Astrocyte of the spinal cord (primary cell): Measurements from ENCODE around the gene NECAB3.
A peak's percentile ranks its signal among the peaks of the same experiment; 100 is the strongest.

Experiments
- DNase-seq: peaks from one replicate; pipeline ENCODE4 v3.0.0; 2011; ENCODE audit warnings: low read depth, low spot score
- H3K4me3 ChIP-seq: 2 replicates; pipeline ENCODE4 v1.5.1; 2011; ENCODE audit warnings: low read depth, mild to moderate bottlenecking, low read length, moderate library complexity
- in situ Hi-C: cut with HindIII; loops from 2 replicates; pipeline ENCODE4 v1.10.0; 2017; ENCODE audit warnings: low sequenced_read_pairs
- TF ChIP-seq, protein P1 (sequence below): IDR thresholded peaks from 2 replicates; pipeline ENCODE4 v1.5.1; 2012; ENCODE audit warnings: low read depth, mild to moderate bottlenecking, low read length, inconsistent platforms

The NECAB3 gene

DNA sequence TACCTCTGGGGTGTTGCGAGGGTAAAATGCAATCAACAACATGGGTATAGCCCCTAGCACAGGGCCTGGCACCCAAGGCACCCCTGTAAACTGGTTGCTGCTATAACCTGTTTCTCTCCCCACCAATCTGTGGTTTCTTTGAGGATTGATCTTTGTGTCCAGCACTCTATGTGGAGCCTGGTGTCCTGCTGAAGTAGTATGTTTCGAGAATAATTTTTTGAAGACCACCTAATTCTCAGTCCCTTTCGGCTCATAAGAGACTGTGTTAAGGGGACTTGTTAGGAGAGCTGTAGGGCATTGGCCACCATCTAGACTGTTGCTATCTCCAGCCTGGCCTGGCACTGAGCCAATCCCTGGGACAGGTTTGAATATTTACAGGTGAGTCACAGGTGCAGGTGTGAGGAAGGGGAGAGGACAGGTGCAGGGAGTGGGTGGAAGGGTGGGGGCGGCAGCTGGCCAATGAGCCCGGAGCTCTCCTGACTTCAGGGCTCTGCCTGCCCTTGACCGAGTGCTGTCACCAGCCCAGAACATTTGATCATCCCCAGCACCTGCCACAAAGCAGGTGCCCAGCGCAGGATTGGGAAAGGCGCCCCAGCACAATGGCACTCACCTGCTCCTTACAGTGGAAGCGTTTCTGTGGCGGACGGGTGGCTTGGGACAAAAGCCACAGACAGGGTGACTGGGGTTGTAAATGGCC lies 20.2 kb downstream of the NECAB3 start:
- DNase-seq, result no peak
- no peak overlapping the region for H3K4me3 ChIP-seq
- in situ Hi-C loops, result no loop called here
- TF ChIP-seq, protein P1, sequence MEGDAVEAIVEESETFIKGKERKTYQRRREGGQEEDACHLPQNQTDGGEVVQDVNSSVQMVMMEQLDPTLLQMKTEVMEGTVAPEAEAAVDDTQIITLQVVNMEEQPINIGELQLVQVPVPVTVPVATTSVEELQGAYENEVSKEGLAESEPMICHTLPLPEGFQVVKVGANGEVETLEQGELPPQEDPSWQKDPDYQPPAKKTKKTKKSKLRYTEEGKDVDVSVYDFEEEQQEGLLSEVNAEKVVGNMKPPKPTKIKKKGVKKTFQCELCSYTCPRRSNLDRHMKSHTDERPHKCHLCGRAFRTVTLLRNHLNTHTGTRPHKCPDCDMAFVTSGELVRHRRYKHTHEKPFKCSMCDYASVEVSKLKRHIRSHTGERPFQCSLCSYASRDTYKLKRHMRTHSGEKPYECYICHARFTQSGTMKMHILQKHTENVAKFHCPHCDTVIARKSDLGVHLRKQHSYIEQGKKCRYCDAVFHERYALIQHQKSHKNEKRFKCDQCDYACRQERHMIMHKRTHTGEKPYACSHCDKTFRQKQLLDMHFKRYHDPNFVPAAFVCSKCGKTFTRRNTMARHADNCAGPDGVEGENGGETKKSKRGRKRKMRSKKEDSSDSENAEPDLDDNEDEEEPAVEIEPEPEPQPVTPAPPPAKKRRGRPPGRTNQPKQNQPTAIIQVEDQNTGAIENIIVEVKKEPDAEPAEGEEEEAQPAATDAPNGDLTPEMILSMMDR, result no peak

DNA sequence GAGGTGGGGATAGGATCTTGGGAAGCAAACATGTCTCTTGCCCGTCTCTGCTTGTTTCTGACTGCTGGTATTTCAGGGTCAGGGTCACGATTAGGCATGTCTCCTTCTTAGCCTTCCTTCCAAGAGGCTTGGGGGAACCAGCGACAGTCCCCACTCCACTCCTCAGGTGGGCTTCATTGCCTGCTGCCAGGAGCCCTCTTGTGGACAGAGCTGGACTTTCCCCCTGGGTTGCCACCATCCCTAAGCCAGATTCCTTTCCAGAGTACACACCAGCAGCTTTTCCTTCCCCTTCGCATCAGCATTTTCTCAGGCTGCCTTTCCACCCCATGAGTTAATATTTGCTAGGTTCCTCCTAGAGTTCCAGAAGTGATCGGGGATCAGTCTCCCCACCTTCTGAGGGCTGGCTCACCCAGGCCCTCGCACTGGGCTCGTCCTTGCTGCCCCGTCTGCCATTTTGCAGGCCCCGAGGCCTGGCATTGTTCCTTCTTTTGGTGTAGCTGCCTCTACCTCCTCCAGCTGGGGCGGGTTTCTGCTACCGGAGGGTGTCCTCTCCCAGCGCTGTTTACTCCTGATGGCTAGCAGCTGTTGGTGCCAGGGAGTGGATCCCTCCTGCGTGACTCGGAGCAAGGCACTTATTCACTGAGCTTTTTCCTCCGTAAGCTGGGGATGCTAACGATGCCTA lies 20.9 kb downstream of the NECAB3 start:
- H3K4me3 ChIP-seq, result no peak overlapping the region
- DNase-seq, result peak; percentile 61
- in situ Hi-C loops, result no loop called here
- TF ChIP-seq, protein P1, result peak; percentile 94

DNA sequence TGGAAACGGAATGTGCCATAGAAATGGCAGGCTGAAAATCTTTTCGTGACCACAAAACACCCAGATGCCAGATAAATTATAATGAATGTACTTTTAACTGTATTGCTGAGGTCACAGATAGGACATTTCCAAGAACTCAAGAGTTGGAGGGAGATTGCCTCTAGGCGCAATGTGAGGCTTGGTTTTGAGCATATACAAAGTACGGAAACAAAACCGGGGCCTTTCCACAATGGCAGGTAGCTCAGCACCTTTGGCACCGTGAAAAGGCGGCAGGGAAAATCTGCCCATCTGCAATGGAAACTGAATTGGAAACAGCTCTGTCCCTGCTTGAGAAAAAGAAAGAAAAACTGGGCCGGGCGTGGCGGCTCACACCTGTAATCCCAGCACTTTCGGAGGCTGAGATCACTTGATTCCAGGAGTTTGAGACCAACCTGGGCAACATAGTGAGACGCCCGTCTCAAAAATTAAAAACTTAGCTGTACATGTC lies 22.6 kb downstream of the NECAB3 start:
- no peak for DNase-seq
- TF ChIP-seq, protein P1, result no peak
- H3K4me3 ChIP-seq, result no peak overlapping the region
- in situ Hi-C loops, result no loop called here

DNA sequence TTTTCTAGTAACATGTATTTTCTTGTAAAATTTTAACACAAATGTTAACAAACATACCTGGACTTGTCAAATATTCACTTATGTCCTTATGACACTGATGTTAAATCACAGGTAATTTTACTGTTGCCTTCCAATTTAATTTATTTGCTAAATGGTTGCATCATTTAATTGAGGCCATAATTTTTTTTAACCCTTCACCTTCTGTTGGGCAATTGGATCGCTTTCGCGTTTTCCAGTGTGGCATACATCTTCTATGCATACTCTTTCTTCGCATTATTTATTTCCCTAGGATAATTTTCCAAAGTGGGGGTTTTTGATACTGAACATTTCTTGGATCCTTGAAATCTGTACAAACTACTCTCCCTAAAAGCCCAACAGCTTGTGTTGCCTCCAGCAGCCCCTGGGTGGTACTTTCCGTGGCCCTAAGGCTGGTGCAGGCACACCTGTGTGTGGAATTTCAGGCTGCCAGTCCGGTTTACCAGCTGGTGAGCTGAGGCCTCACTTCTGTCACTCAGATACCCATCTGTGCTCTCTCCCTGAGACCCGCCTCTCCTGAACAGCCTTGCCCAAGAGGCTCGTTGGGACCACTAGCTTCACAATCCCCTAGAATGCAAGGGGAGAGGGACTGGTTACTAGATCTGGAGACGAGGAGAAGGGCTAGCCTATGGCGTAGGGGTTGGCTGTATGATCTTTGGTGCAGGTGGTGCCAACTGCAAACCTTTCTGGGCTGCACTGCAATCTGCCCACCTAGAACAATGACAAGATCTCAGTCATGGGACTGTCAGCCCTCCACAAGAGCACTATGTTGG lies 23.3 kb downstream of the NECAB3 start:
- no peak overlapping the region for H3K4me3 ChIP-seq
- no peak for DNase-seq
- in situ Hi-C loops, result no loop called here
- TF ChIP-seq, protein P1, result no peak

DNA sequence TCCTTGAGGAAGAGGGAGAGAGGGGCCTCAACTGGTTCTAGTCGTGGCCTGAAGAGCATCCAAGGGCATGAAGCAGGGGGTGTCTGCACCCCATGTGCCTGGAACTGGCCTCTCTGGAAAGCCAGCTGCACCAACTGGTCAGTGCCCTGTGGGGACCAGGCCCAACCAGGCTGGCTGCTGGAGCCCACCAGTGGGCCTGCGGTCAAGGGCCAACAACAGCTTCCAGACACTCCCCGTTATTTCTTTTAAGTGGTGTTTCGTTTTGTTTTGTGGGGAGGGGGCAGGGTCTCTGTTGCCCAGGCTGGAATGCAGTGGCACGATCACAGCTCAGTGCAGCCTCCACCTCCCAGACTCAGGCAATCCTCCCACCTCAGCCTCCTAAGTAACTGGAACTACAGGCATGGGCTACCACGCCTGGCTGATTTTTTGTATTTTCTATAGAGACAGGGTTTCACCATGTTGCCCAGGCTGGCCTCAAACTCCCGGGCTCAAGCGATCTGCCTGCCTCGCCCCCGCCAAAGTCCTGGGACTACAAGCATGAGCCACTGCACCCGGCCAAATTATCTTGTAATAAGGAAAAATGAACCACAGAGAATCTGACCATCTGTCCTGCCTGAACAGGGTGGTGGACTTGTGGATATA lies 24.0 kb downstream of the NECAB3 start:
- no peak for DNase-seq
- TF ChIP-seq, protein P1, result no peak
- in situ Hi-C loops, result no loop called here
- H3K4me3 ChIP-seq, result no peak overlapping the region

DNA sequence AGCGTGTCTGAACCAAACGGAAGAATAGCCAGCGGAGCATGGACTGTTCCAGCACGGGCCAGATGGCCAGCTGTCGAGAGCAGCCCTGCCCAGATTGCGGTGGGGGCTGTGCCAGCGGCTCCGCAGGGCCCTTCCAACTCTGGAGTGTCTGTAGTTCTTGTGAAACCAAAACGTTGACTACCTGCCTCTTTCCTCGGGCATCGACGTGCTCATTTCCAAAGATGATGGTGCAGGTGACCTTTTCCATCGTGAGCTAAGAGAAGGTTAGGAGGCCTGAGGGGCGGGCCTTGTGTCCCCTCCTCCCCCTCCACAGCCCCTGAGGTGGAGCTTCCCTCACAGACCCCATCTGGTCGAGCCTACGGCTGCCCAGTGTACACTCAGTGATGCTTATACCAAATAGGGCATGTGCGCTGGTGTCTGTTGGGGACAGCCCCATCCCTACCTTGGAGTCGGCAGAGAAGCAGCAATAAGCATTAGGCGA lies 25.0 kb downstream of the NECAB3 start:
- TF ChIP-seq, protein P1, result no peak
- in situ Hi-C loops, result no loop called here
- no peak overlapping the region for H3K4me3 ChIP-seq
- DNase-seq, result no peak
